ENCODE results near the gene MCM10.

DNA sequence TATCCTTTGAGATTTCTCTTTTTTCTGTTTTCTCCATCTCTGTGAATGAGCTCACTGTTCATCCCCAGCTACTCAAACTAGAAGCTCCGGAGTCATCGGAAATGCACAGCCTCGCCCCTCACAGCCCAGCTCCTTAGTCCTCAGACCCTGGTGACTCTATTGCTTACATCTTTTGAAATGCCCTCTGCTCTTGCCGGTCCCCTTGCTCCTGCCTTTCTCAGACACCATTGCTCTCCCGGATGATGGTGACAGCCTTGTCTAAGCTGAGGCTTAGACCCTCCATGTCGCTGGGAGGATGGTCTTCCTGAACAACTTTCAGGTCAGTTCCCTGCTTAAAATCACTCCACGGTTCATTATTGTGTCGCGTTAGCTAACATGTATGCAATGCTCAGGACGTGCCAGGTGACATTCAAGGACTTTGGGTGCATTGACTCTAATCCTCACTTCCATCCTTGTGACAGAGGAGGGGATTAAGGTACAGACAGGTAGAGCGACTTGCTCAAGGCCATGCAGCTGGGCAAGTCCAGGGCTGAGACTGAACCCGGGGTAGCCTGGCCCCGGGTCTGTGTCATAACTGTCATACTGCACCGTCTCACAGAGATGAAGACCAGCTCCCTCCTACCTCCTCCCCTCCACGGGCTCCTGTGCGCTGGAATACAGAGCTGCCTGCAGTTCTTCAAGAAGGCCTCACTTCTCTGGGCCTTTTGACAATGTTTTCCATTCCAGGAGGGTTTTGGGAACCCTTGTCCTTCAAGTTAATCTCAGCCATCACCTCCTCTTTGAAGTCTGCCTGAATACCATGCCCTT, 77.1 kb downstream of the MCM10 start:
- TF ChIP-seq, protein P1, sequence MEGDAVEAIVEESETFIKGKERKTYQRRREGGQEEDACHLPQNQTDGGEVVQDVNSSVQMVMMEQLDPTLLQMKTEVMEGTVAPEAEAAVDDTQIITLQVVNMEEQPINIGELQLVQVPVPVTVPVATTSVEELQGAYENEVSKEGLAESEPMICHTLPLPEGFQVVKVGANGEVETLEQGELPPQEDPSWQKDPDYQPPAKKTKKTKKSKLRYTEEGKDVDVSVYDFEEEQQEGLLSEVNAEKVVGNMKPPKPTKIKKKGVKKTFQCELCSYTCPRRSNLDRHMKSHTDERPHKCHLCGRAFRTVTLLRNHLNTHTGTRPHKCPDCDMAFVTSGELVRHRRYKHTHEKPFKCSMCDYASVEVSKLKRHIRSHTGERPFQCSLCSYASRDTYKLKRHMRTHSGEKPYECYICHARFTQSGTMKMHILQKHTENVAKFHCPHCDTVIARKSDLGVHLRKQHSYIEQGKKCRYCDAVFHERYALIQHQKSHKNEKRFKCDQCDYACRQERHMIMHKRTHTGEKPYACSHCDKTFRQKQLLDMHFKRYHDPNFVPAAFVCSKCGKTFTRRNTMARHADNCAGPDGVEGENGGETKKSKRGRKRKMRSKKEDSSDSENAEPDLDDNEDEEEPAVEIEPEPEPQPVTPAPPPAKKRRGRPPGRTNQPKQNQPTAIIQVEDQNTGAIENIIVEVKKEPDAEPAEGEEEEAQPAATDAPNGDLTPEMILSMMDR (IDR thresholded peaks at IDR 0.05; ENCODE audit: insufficient read depth, low read length) = no peak
- TF ChIP-seq SPI1 (IDR thresholded peaks at IDR 0.05; ENCODE audit: borderline replicate concordance, low read depth) (no peak), POLR2AphosphoS5 (IDR thresholded peaks at IDR 0.05; ENCODE audit: low read depth) (no peak)

All from HL-60 (cell line).